ENCODE measurements around the gene LRP1.

LRP1 gene

GRCh38 chr12:57131896-57132744 lies 3.8 kb downstream of the LRP1 start:
- TF ChIP-seq REST (IDR thresholded peaks at IDR 0.05; ENCODE audit: insufficient read depth in 1 of 2, low read depth in 2 of 2, low read length in 2 of 2), result no peak
- no peak for TF ChIP-seq TAF1 (IDR thresholded peaks at IDR 0.05; ENCODE audit: borderline replicate concordance, insufficient read depth, low read length)
- no peak for TF ChIP-seq FOXP2 (optimal IDR thresholded peaks at IDR 0.05; ENCODE audit: borderline replicate concordance, extremely low read depth, extremely low read length, insufficient read depth)
- TF ChIP-seq POLR2AphosphoS5 (IDR thresholded peaks at IDR 0.05; ENCODE audit: low read depth, low read length), result no peak
- no peak for TF ChIP-seq SIN3A (IDR thresholded peaks at IDR 0.05; ENCODE audit: borderline replicate concordance, insufficient read depth, low read length)

- TF ChIP-seq SIN3A (IDR thresholded peaks at IDR 0.05; ENCODE audit: borderline replicate concordance, insufficient read depth, low read length) (no peak), POLR2AphosphoS5 (IDR thresholded peaks at IDR 0.05; ENCODE audit: low read depth, low read length) (no peak), FOXP2 (optimal IDR thresholded peaks at IDR 0.05; ENCODE audit: borderline replicate concordance, extremely low read depth, extremely low read length, insufficient read depth) (no peak), REST (IDR thresholded peaks at IDR 0.05; ENCODE audit: insufficient read depth in 1 of 2, low read depth in 2 of 2, low read length in 2 of 2) (no peak), TAF1 (IDR thresholded peaks at IDR 0.05; ENCODE audit: borderline replicate concordance, insufficient read depth, low read length) (no peak)
These were observed 4.8 kb downstream of the LRP1 start for GRCh38 chr12:57133013-57133569.

DNA sequence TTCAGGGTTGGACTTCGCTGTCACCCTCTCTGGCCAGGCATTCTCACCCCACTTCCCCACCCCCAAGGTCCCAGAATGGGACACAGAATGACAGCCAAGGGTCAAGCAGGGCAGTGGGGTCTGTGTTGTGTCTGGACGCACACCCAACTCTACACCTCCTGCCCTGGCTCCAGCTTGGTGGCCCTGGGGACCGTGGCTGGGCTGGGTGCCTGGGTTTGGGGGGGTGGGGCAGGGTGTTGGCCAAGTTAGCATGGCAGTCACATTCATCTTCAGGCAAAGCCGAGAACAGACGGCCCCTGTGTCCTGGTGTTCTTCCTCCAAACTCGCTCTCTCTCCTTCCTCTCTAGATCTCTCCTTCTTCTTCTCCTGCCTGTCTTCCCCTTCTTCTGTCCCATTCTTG lies 5.6 kb downstream of the LRP1 start:
- TF ChIP-seq FOXP2 (optimal IDR thresholded peaks at IDR 0.05; ENCODE audit: borderline replicate concordance, extremely low read depth, extremely low read length, insufficient read depth), result no peak
- TF ChIP-seq POLR2AphosphoS5 (IDR thresholded peaks at IDR 0.05; ENCODE audit: low read depth, low read length), result no peak
- no peak for TF ChIP-seq TAF1 (IDR thresholded peaks at IDR 0.05; ENCODE audit: borderline replicate concordance, insufficient read depth, low read length)
- TF ChIP-seq REST (IDR thresholded peaks at IDR 0.05; ENCODE audit: insufficient read depth in 1 of 2, low read depth in 2 of 2, low read length in 2 of 2), result no peak
- no peak for TF ChIP-seq SIN3A (IDR thresholded peaks at IDR 0.05; ENCODE audit: borderline replicate concordance, insufficient read depth, low read length)

DNA sequence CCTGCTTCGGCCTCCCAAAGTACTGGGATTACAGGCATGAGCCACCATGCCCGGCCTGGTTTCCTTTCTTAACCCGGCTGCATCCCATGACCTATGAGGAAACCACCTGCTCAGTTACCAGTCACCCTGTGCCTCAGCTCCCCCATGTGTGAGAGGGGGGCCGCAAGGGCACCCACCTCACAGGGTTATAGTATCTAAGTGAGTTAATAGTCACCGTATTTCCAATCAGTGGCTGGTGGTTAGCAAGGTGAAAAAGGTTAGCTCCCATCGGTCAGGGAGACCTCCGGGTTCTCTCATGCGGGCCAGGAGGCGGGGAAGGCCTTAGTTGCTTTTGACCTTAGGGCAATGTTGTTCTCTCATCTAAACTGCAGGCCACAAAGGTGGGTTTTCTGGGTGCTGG lies 6.7 kb downstream of the LRP1 start:
- TF ChIP-seq POLR2AphosphoS5 (IDR thresholded peaks at IDR 0.05; ENCODE audit: low read depth, low read length), result no peak
- no peak for TF ChIP-seq FOXP2 (optimal IDR thresholded peaks at IDR 0.05; ENCODE audit: borderline replicate concordance, extremely low read depth, extremely low read length, insufficient read depth)
- no peak for TF ChIP-seq REST (IDR thresholded peaks at IDR 0.05; ENCODE audit: insufficient read depth in 1 of 2, low read depth in 2 of 2, low read length in 2 of 2)
- TF ChIP-seq SIN3A (IDR thresholded peaks at IDR 0.05; ENCODE audit: borderline replicate concordance, insufficient read depth, low read length), result no peak
- TF ChIP-seq TAF1 (IDR thresholded peaks at IDR 0.05; ENCODE audit: borderline replicate concordance, insufficient read depth, low read length), result no peak

Measured in PFSK-1 (cell line).